ENCODE data around the gene P2RX4.
"Not testable (repeated sequence)": the region's sequence is repeated elsewhere in the genome, so short reads cannot be mapped to it uniquely, and the experiment has no call there.

P2RX4 gene

GRCh38 chr12:121223292-121224285 lies 13.7 kb downstream of the P2RX4 start:
- DNase-seq = peak; percentile 38 to 66

GRCh38 chr12:121224591-121224990 lies 14.7 kb downstream of the P2RX4 start:
- DNase-seq = peak; percentile 49 to 50

- DNase-seq = no peak
Measured at GRCh38 chr12:121226399-121226798, 16.5 kb downstream of the P2RX4 start.

GRCh38 chr12:121226871-121227270 lies 16.9 kb downstream of the P2RX4 start:
- not testable (repeated sequence) for DNase-seq

GRCh38 chr12:121227294-121227693 lies 17.4 kb downstream of the P2RX4 start:
- DNase-seq = no peak

GRCh38 chr12:121228919-121229665 lies 19.2 kb downstream of the P2RX4 start:
- DNase-seq = no peak

GRCh38 chr12:121229826-121230537 lies 20.1 kb downstream of the P2RX4 start:
- DNase-seq = peak; percentile 59 to 72

- no peak for DNase-seq
Measured at GRCh38 chr12:121230538-121230907, 20.6 kb downstream of the P2RX4 start.

GRCh38 chr12:121232163-121232562 lies 22.2 kb downstream of the P2RX4 start:
- DNase-seq = no peak

- no peak for DNase-seq
Measured at GRCh38 chr12:121232977-121233627, 23.2 kb downstream of the P2RX4 start.

- no peak for DNase-seq
Measured at GRCh38 chr12:121233628-121234020, 23.7 kb downstream of the P2RX4 start.

- DNase-seq = no peak
Measured at GRCh38 chr12:121236776-121237175, 26.8 kb downstream of the P2RX4 start.

- no peak for DNase-seq
Measured at GRCh38 chr12:121237415-121237814, 27.5 kb downstream of the P2RX4 start.

GRCh38 chr12:121238086-121238485 lies 28.2 kb downstream of the P2RX4 start:
- no peak for DNase-seq

GRCh38 chr12:121238604-121239350 lies 28.8 kb downstream of the P2RX4 start:
- peak; percentile 31 to 45 for DNase-seq

GRCh38 chr12:121239351-121240061 lies 29.6 kb downstream of the P2RX4 start:
- DNase-seq = peak; percentile 79 to 83

GRCh38 chr12:121240062-121240420 lies 30.1 kb downstream of the P2RX4 start:
- DNase-seq = no peak

- peak; percentile 86 to 87 for DNase-seq
Measured at GRCh38 chr12:121240484-121241101, 30.7 kb downstream of the P2RX4 start.

GRCh38 chr12:121241156-121241970 lies 31.4 kb downstream of the P2RX4 start:
- DNase-seq = peak; percentile 52 to 54

- no peak for DNase-seq
Measured at GRCh38 chr12:121245031-121245430, 35.1 kb downstream of the P2RX4 start.
